ENCODE results near the gene THSD4. TPM values are rescaled to one million over a fixed set of nuclear protein-coding genes. Genes with fewer than 3 reads are reported as not detected.

Gene THSD4
- total and polyA plus RNA-seq, 9 of the 15 experiments (the other 6 are each of a cell fraction or from before 2014, with no cell fraction given): 0.04 TPM; not detected in 5

- Histone ChIP-seq H3K27ac (ENCODE audit: extremely low read depth, low read depth, low read length) (no peak overlapping the region), H3K79me2 (ENCODE audit: control insufficient read depth, insufficient read depth, low read length) (no peaks in the 10 kb centered on the region), H3K9ac (ENCODE audit: insufficient read depth in 1 of 2, low read depth in 2 of 2, low read length in 2 of 2) (no peak overlapping the region), H3K4me3 (no peak overlapping the region), H3K4me1 (replicated peaks in 1 of 2; ENCODE audit: control insufficient read depth in 2 of 2, insufficient read depth in 2 of 2, low read length in 2 of 2) (no peaks in the 10 kb centered on the region; a peak in 1 of 5 replicates), H3K9me1 (ENCODE audit: control insufficient read depth, insufficient read depth, low read length) (no peaks in the 10 kb centered on the region), H4K20me1 (replicated peaks; ENCODE audit: control insufficient read depth, insufficient read depth, low read length) (no peaks in the 10 kb centered on the region), H3K36me3 (ENCODE audit: control insufficient read depth, insufficient read depth, low read length) (no peaks in the 10 kb centered on the region), H3K4me2 (ENCODE audit: insufficient read depth, low read length) (no peak overlapping the region), H3K9me3 (replicated peaks; ENCODE audit: control insufficient read depth, insufficient read depth, low read depth, low read length) (no peaks in the 10 kb centered on the region), H3K27me3 (ENCODE audit: control insufficient read depth in 2 of 2, insufficient read depth in 2 of 2, low read length in 2 of 2) (no peaks in the 10 kb centered on the region), H2AFZ (ENCODE audit: low read depth, low read length) (no peak overlapping the region)
- POLR2A ChIA-PET: no interaction called here
- in situ Hi-C loops (cut with MboI) (no loop called here), intact Hi-C loops (cut with micrococcal nuclease) (no loop called here)
- peak in 2 of 4 experiments; percentile 13 to 16 for DNase-seq (ENCODE audit: extremely low read depth in 1 of 4, low spot score in 3 of 4)
- no TSS peak for BruUV-seq (replicated peaks)
- CTCF ChIA-PET (ENCODE audit: low intra/inter-chr PET ratio): no interaction called here
- no peak for FAIRE-seq
- ATAC-seq: peak; percentile 53; the same call in 1 of the 3 replicates
- WGBS (ENCODE audit: insufficient coverage, low coverage, missing lambda C conversion rate): under 1% methylated on average over 11 of the region's 11 CpGs
- no peak for TF ChIP-seq SREBF1 (IDR thresholded peaks at IDR 0.05; ENCODE audit: borderline replicate concordance, low read depth, low read length)
- no peak for TF ChIP-seq CHD2 (IDR thresholded peaks at IDR 0.05; ENCODE audit: low read depth, low read length)
- peak; percentile 42; the same call in 1 of the 2 replicates for TF ChIP-seq C11orf30 (IDR thresholded peaks at IDR 0.05; ENCODE audit: low read depth)
- no peak for TF ChIP-seq MCM5 (IDR thresholded peaks at IDR 0.05; ENCODE audit: low read depth)
- TF ChIP-seq SRF (CRISPR knock-in tag; IDR thresholded peaks at IDR 0.05): no peak; a peak in 1 of 4 replicates
- TF ChIP-seq CBX1 (IDR thresholded peaks at IDR 0.05; ENCODE audit: low read depth): no peak; the same call in 1 of the 2 replicates
- 0 out of 2 replicates have a peak, but pooled peaks have one; percentile 76 for TF ChIP-seq ZNF395 (CRISPR knock-in tag; IDR thresholded peaks at IDR 0.05)
- TF ChIP-seq VEZF1 (CRISPR knock-in tag; IDR thresholded peaks at IDR 0.05): peak; percentile 66
- no peak for TF ChIP-seq SNIP1 (IDR thresholded peaks at IDR 0.05; ENCODE audit: low read depth)
- TF ChIP-seq JUND (IDR thresholded peaks at IDR 0.05; ENCODE audit: borderline replicate concordance, low read depth, low read length): peak; percentile 64; the same call in 1 of the 2 replicates
- peak; percentile 52; the same call in 1 of the 3 replicates for TF ChIP-seq JUND (tag; IDR thresholded peaks at IDR 0.05; ENCODE audit: borderline replicate concordance, low read depth, low read length)
- TF ChIP-seq E2F3 (CRISPR knock-in tag; IDR thresholded peaks at IDR 0.05): peak; percentile 62; the same call in 1 of the 2 replicates
- TF ChIP-seq ARHGAP35 (IDR thresholded peaks at IDR 0.05; ENCODE audit: partially characterized antibody): no peak
- TF ChIP-seq ZBTB2 (IDR thresholded peaks at IDR 0.05): no peak
- no peak for TF ChIP-seq DMBX1 (CRISPR knock-in tag; IDR thresholded peaks at IDR 0.05; ENCODE audit: borderline replicate concordance)
- no peak for TF ChIP-seq ZNF512 (tag; IDR thresholded peaks at IDR 0.05)
Observed at GRCh38 chr15:71237456-71238188, 122.4 kb downstream of the THSD4 start.
